K562 (cell line): Measurements from ENCODE around the gene PTPRR.

ENCODE experiments used
- CEBPB ChIP-seq: fragments of 450-650 bp; IDR thresholded peaks from 2 replicates; pipeline ENCODE4 v1.6.1; 2016; ENCODE audit warnings: missing genetic modification characterization, missing compliant biosample characterization
- CSDE1 ChIP-seq, 2 experiments: fragments of 450-650 bp; IDR thresholded peaks; 2 replicates each; pipeline ENCODE4 v1.6.1; 2016; ENCODE audit warnings: mild to moderate bottlenecking in 1 of 2
- KDM1A ChIP-seq, 2 experiments: fragments of 450-650 bp; IDR thresholded peaks; 2 replicates each; pipeline ENCODE4 v1.6.1; 2016; ENCODE audit warnings: mild to moderate bottlenecking in 2 of 2
- MYC ChIP-seq, 2 experiments: fragments of 250-450 bp in 1 of 2; sonication (Bioruptor Pico) in 1 of 2; IDR thresholded peaks; 2 replicates each; pipeline versions ENCODE4 v1.5.1 to v1.6.1; 2012 to 2021; ENCODE audit warnings: low read depth in 2 of 2, borderline replicate concordance in 1 of 2, improper control_type of control experiment in 1 of 2, low read length in 1 of 2, mild to moderate bottlenecking in 1 of 2, moderate library complexity in 1 of 2
- POLR2A ChIP-seq: fragments of 450-650 bp; conservative IDR thresholded peaks from 2 replicates; pipeline ENCODE4 v1.6.1; 2016
- POLR2AphosphoS5 ChIP-seq: IDR thresholded peaks from 2 replicates; pipeline ENCODE4 v1.6.1; 2011; ENCODE audit warnings: mild to moderate bottlenecking, low read depth, low read length, moderate library complexity; ENCODE audit not compliant: control insufficient read depth, insufficient read depth
- SP1 ChIP-seq: sonication (generic); formaldehyde crosslinking; IDR thresholded peaks from 2 replicates; pipeline ENCODE4 v1.8.1; 2022; ENCODE audit warnings: mild to moderate bottlenecking, missing genetic modification reagents
- ZNF146 ChIP-seq: IDR thresholded peaks from one replicate; pipeline ENCODE4 v1.6.1; 2018; ENCODE audit warnings: missing compliant biosample characterization; ENCODE audit not compliant: unreplicated experiment
- ZNF384 ChIP-seq: IDR thresholded peaks from 2 replicates; pipeline ENCODE4 v1.6.1; 2012; ENCODE audit warnings: low read depth, low read length, improper control_type of control experiment
- ZNF639 ChIP-seq, 2 experiments: fragments of 200-800 bp in 1 of 2; sonication (Bioruptor generic) in 1 of 2; sonication (generic) in 1 of 2; formaldehyde crosslinking in 1 of 2; IDR thresholded peaks in 1 of 2; conservative IDR thresholded peaks in 1 of 2; 2 replicates each; pipeline versions ENCODE4 v1.5.0 to v1.6.1; 2016 to 2020; ENCODE audit warnings: missing compliant biosample characterization in 1 of 2, missing genetic modification characterization in 1 of 2, missing genetic modification reagents in 1 of 2

GRCh38 chr12:70835948-70836347 lies 84.6 kb downstream of the PTPRR start:
- TF ChIP-seq ZNF146 (CRISPR knock-in tag) (no peak), KDM1A (IDR thresholded peaks at IDR 0.05) (no peak), MYC (IDR thresholded peaks at IDR 0.05; ENCODE audit: low read depth, low read length) (no peak), MYC (CRISPR knock-in tag; IDR thresholded peaks at IDR 0.05; ENCODE audit: borderline replicate concordance, low read depth) (no peak), CEBPB (no peak), POLR2AphosphoS5 (no peak), POLR2A (no peak), CSDE1 (IDR thresholded peaks at IDR 0.05) (no peak), SP1 (no peak), ZNF384 (no peak), ZNF639 (CRISPR knock-in tag; conservative IDR thresholded peaks at IDR 0.05 in 1 of 2, IDR thresholded peaks at IDR 0.05 in 1 of 2) (no peak)
